ENCODE measurements around the gene NOD1.

DNA sequence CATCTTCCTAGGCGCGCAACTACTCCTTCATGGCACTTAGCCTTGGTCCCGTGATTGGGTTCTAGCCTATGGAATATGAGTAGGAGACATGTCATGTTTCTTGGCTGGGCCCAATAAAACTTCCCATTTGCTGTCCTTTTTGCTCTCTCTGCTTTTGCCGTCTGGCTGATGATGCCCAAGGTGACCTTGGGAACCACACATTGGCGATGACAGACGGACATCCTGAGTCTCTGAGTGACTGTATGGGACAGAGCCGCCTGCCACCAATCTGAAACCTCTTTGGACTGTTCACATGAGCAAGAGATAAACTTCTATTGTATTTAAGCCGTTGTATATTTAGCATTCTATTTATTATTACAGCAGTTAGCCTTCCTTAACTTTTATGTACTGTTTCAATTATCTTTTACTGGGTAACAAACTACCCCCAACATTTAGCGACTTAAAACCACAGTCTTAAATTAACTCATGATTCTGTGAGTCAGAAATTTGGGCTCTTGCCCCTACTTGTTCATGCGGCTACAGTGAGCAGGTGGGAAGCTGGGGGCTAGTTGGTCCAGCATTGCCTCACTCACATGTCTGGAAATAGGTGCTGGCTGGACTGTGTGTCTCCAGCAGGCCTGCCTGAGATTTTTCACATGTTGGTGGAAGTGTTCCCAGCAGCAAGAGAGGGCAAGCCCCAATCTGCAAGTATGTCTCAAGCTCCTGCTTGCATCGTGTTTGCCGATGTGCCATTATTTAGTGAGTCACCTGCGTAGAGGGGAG, 71.7 kb downstream of the NOD1 start:
- no peak for TF ChIP-seq CTCF (conservative IDR thresholded peaks at IDR 0.05)
- TF ChIP-seq ZFX (IDR thresholded peaks at IDR 0.05) = no peak
